Stimulated activated CD4-positive, alpha-beta T cell treated with anti-CD3 and anti-CD28 coated beads, Interleukin-1b, Interleukin-23, amount 100 ng/mL, for 48 hours (primary cell): ENCODE results near the gene BEAN1.
A peak's percentile ranks its signal among the peaks of the same experiment; 100 is the strongest.

Experiments used
- DNase-seq: peaks from one replicate; pipeline ENCODE4 v3.0.0-alpha.2; 2020

Gene BEAN1

GRCh38 chr16:66471264-66471663 is 44.2 kb downstream of the BEAN1 start:
- DNase-seq, result no peak

- no peak for DNase-seq
Measured at GRCh38 chr16:66471716-66472393, 44.8 kb downstream of the BEAN1 start.

- no peak for DNase-seq
Measured at GRCh38 chr16:66473051-66473571, 46.0 kb downstream of the BEAN1 start.

GRCh38 chr16:66473654-66474519 is 46.8 kb downstream of the BEAN1 start:
- no peak for DNase-seq

GRCh38 chr16:66474750-66475199 is 47.7 kb downstream of the BEAN1 start:
- peak; percentile 75 for DNase-seq

- DNase-seq, result no peak
Measured at GRCh38 chr16:66475232-66475631, 48.1 kb downstream of the BEAN1 start.

- DNase-seq, result peak; percentile 47
Measured at GRCh38 chr16:66476328-66477027, 49.4 kb downstream of the BEAN1 start.

GRCh38 chr16:66477028-66477515 is 50.0 kb downstream of the BEAN1 start:
- no peak for DNase-seq

GRCh38 chr16:66478733-66479511 is 51.8 kb downstream of the BEAN1 start:
- DNase-seq, result peak; percentile 82

- no peak for DNase-seq
Measured at GRCh38 chr16:66479661-66480264, 52.7 kb downstream of the BEAN1 start.

- DNase-seq, result no peak
Measured at GRCh38 chr16:66480265-66481080, 53.4 kb downstream of the BEAN1 start.

GRCh38 chr16:66481081-66481942 is 54.2 kb downstream of the BEAN1 start:
- no peak for DNase-seq

GRCh38 chr16:66481943-66482390 is 54.9 kb downstream of the BEAN1 start:
- DNase-seq, result no peak

- peak; percentile 76 for DNase-seq
Measured at GRCh38 chr16:66483689-66484452, 56.8 kb downstream of the BEAN1 start.

- no peak for DNase-seq
Measured at GRCh38 chr16:66484453-66485213, 57.5 kb downstream of the BEAN1 start.

GRCh38 chr16:66485376-66485775 is 58.3 kb downstream of the BEAN1 start:
- no peak for DNase-seq

- DNase-seq, result no peak
Measured at GRCh38 chr16:66486199-66486772, 59.2 kb downstream of the BEAN1 start.
